GM21423 (cell line): ENCODE data around the gene PTTG1IP2.
A peak's percentile ranks its signal among the peaks of the same experiment; 100 is the strongest.

Source experiments
- ATAC-seq: cut with Tn5 transposase; IDR thresholded peaks from one replicate; pipeline ENCODE4 v1.9.1; 2021; ENCODE audit warnings: mild to moderate bottlenecking, moderate library complexity; ENCODE audit not compliant: unreplicated experiment

PTTG1IP2 gene

GRCh38 chr7:90474284-90475210 lies 5.1 kb downstream of the PTTG1IP2 start:
- ATAC-seq, result no peak

- no peak for ATAC-seq
Observed at GRCh38 chr7:90483251-90483650, 13.8 kb downstream of the PTTG1IP2 start.

GRCh38 chr7:90484706-90485105 lies 15.3 kb downstream of the PTTG1IP2 start:
- ATAC-seq, result no peak

GRCh38 chr7:90485734-90486316 lies 16.4 kb downstream of the PTTG1IP2 start:
- no peak for ATAC-seq

- ATAC-seq, result no peak
Observed at GRCh38 chr7:90487808-90488207, 18.4 kb downstream of the PTTG1IP2 start.

- ATAC-seq, result no peak
Observed at GRCh38 chr7:90488220-90488619, 18.8 kb downstream of the PTTG1IP2 start.

GRCh38 chr7:90492250-90492649 lies 22.8 kb downstream of the PTTG1IP2 start:
- ATAC-seq, result no peak

GRCh38 chr7:90495241-90495640 lies 25.8 kb downstream of the PTTG1IP2 start:
- ATAC-seq, result no peak

GRCh38 chr7:90502539-90502938 lies 33.1 kb downstream of the PTTG1IP2 start:
- no peak for ATAC-seq

- peak; percentile 55 for ATAC-seq
Observed at GRCh38 chr7:90503367-90503766, 33.9 kb downstream of the PTTG1IP2 start.

- no peak for ATAC-seq
Observed at GRCh38 chr7:90507692-90508091, 38.3 kb downstream of the PTTG1IP2 start.

GRCh38 chr7:90511776-90512175 lies 42.3 kb downstream of the PTTG1IP2 start:
- no peak for ATAC-seq

- ATAC-seq, result no peak
Observed at GRCh38 chr7:90512821-90513254, 43.4 kb downstream of the PTTG1IP2 start.

GRCh38 chr7:90516257-90516656 lies 46.8 kb downstream of the PTTG1IP2 start:
- ATAC-seq, result no peak

GRCh38 chr7:90518630-90519029 lies 49.2 kb downstream of the PTTG1IP2 start:
- ATAC-seq, result no peak

- no peak for ATAC-seq
Observed at GRCh38 chr7:90520484-90520883, 51.0 kb downstream of the PTTG1IP2 start.

- no peak for ATAC-seq
Observed at GRCh38 chr7:90530263-90530662, 60.8 kb downstream of the PTTG1IP2 start.

- no peak for ATAC-seq
Observed at GRCh38 chr7:90532231-90532929, 62.9 kb downstream of the PTTG1IP2 start.

- ATAC-seq, result peak; percentile 73
Observed at GRCh38 chr7:90536449-90536848, 67.0 kb downstream of the PTTG1IP2 start.

- ATAC-seq, result no peak
Observed at GRCh38 chr7:90538405-90538804, 69.0 kb downstream of the PTTG1IP2 start.

- no peak for ATAC-seq
Observed at GRCh38 chr7:90540406-90540805, 71.0 kb downstream of the PTTG1IP2 start.

GRCh38 chr7:90551036-90551435 lies 81.6 kb downstream of the PTTG1IP2 start:
- no peak for ATAC-seq
